GM18505 (cell line): ENCODE data around the gene WDSUB1.
A peak's percentile ranks its signal among the peaks of the same experiment; 100 is the strongest.

Source experiments
- ATAC-seq: cut with Tn5 transposase; IDR thresholded peaks from one replicate; pipeline ENCODE4 v1.9.1; 2021; ENCODE audit not compliant: unreplicated experiment
- POLR2A ChIP-seq: IDR thresholded peaks from 4 replicates; pipeline ENCODE4 v1.6.1; 2011; ENCODE audit warnings: borderline replicate concordance; ENCODE audit not compliant: insufficient read depth, insufficient read length; ENCODE audit errors: extremely low read depth

WDSUB1 gene

GRCh38 chr2:159251296-159252173, 35.0 kb downstream of the WDSUB1 start:
- TF ChIP-seq POLR2A = no peak
- no peak for ATAC-seq

GRCh38 chr2:159249990-159250715, 36.4 kb downstream of the WDSUB1 start:
- peak; percentile 84 for ATAC-seq
- TF ChIP-seq POLR2A = no peak

- no peak for TF ChIP-seq POLR2A
These were observed 40.0 kb downstream of the WDSUB1 start for GRCh38 chr2:159246325-159246988.

GRCh38 chr2:159243529-159243928, 43.0 kb downstream of the WDSUB1 start:
- no peak for TF ChIP-seq POLR2A
- ATAC-seq = no peak

More at GRCh38 chr2:159246325-159246988, 40.0 kb downstream of the WDSUB1 start:
- ATAC-seq = no peak

- TF ChIP-seq POLR2A = no peak
- ATAC-seq = no peak
These were observed 51.6 kb downstream of the WDSUB1 start for GRCh38 chr2:159234868-159235267.

- TF ChIP-seq POLR2A = no peak
- no peak for ATAC-seq
These were observed 53.9 kb downstream of the WDSUB1 start for GRCh38 chr2:159232456-159233170.

GRCh38 chr2:159230145-159230877, 56.2 kb downstream of the WDSUB1 start:
- ATAC-seq = no peak
- TF ChIP-seq POLR2A = no peak

- no peak for TF ChIP-seq POLR2A
- ATAC-seq = no peak
These were observed 56.9 kb downstream of the WDSUB1 start for GRCh38 chr2:159229476-159230144.

GRCh38 chr2:159228081-159228581, 58.4 kb downstream of the WDSUB1 start:
- no peak for TF ChIP-seq POLR2A
- no peak for ATAC-seq

- TF ChIP-seq POLR2A = no peak
- ATAC-seq = no peak
These were observed 59.0 kb downstream of the WDSUB1 start for GRCh38 chr2:159227467-159227866.

GRCh38 chr2:159226608-159227385, 59.7 kb downstream of the WDSUB1 start:
- ATAC-seq = no peak
- no peak for TF ChIP-seq POLR2A

GRCh38 chr2:159226059-159226461, 60.4 kb downstream of the WDSUB1 start:
- no peak for ATAC-seq
- no peak for TF ChIP-seq POLR2A
